Islet precursor cell (in vitro differentiated cells): ENCODE data around the gene PLOD3.
A peak's percentile ranks its signal among the peaks of the same experiment; 100 is the strongest.

Experiments used
- DNase-seq: peaks from one replicate; pipeline ENCODE4 v3.0.0-alpha.2; 2018

The PLOD3 gene

GRCh38 chr7:101238226-101239182, 21.1 kb upstream of the PLOD3 start:
- DNase-seq, result no peak

- no peak for DNase-seq
Measured at GRCh38 chr7:101237206-101238067, 20.1 kb upstream of the PLOD3 start, which contains the start of gene CLDN15. TSS of gene CLDN15 (minus strand) at chr7:101237802. CDS start at chr7:101237581, 221 bp downstream.

GRCh38 chr7:101236292-101236835, 19.0 kb upstream of the PLOD3 start:
- no peak for DNase-seq

GRCh38 chr7:101235522-101235921, 18.1 kb upstream of the PLOD3 start:
- DNase-seq, result no peak

GRCh38 chr7:101235050-101235449, 17.7 kb upstream of the PLOD3 start:
- DNase-seq, result no peak

DNA sequence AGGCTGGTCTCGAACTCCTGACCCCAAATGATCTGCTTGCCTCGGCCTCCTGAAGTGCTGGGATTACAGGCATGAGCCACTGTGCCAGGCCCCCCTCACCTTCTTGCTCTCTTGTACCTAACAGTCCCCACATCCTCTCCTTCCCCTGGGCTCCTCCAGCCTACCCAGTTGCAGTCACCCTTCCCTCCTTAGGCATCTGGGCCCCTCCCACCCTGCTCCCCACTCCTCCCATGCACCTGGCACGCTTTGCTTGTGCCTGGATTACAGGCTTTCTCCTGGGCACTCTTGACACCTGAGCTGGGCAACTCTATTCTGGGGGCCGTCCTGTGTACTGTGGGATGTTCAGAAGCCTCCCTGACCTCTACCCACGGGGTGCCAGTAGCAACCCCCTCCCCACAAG, 17.3 kb upstream of the PLOD3 start:
- DNase-seq, result no peak

DNA sequence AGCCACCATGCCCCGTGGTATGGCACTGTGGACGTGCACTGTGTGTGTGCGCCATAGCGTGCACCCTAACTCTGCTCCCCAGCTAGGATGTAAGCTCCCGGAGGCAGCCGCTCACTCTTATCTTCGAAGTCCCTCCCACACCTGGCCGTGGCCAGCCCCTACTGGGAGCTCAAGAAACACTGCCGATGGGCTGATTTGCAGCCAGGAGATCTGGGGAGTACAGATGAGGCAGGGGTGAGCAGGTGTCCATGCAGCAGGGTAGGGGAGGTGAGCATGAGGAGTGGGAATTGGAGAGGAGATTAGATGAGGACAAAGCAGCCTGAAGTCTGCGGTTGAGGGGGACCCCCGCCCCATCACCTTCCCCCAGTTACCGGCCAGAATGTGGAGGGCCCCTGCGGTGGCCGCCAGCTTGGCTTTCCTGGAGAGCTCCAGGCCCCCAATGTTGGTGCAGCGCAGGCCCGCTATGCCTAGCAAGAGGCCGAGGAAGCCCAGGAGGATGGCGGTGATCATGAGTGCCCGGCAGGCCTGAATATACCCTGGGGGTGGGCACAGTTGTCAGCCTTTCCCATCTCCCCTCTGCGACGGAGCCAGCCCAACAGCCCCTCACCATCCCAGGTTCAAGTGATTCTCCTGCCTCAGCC, 16.6 kb upstream of the PLOD3 start:
- DNase-seq, result no peak

- DNase-seq, result peak; percentile 86
Measured at GRCh38 chr7:101232141-101232850, 14.9 kb upstream of the PLOD3 start.

- DNase-seq, result no peak
Measured at GRCh38 chr7:101231644-101232043, 14.3 kb upstream of the PLOD3 start.

DNA sequence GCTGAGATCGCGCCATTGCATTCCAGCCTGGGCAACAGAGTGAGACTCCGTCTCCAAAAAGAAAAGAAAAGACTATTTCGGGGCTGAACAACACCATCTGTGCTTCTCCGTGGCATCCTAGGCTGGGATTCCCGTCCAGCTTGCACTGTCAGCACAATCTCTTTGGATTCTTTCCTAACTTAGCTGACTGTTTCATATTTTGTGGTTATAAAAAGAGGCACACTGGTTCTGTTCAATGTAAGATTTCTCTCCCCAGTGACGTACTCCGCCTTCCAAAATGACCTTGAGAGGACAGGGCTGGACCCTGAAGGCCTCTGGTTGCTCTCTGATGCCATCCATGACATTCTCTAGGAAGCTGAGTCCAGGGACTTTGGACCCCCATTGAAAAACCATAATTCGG, 9.3 kb upstream of the PLOD3 start:
- DNase-seq, result no peak

DNA sequence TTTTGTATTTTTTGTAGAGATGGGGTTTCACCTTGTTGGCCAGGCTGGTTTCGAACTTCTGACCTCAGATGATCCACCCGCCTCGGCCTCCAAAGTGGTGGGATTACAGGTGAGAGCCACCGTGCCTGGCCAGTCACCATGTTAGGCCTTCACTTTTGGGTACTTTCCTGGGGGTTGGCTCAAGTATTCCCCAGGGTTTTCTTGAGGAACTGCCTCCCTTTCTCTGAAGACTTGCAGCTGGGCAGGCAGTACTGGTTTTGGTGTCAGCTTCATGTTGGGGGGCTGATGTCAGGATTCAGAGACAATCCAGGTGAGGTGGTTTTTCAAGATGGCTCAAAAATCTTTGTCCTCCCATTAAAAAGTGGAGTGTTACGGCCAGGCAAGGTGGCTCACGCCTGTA, 8.3 kb upstream of the PLOD3 start:
- no peak for DNase-seq

DNA sequence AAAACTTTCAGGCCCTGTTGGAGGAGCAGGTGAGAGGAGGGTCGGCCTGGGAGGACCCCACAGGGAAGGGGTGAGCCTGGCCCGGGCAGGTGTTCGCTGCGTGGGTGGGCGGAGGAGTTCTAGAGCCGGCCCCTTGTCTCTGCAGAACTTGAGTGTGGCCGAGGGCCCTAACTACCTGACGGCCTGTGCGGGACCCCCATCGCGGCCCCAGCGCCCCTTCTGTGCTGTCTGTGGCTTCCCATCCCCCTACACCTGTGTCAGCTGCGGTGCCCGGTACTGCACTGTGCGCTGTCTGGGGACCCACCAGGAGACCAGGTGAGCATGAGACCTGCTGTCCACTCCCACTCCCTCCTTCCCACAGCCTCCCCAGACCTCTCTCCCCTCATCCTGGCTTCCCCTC, 6.1 kb upstream of the PLOD3 start:
- DNase-seq, result no peak

GRCh38 chr7:101222275-101222830, 5.0 kb upstream of the PLOD3 start:
- DNase-seq, result no peak

DNA sequence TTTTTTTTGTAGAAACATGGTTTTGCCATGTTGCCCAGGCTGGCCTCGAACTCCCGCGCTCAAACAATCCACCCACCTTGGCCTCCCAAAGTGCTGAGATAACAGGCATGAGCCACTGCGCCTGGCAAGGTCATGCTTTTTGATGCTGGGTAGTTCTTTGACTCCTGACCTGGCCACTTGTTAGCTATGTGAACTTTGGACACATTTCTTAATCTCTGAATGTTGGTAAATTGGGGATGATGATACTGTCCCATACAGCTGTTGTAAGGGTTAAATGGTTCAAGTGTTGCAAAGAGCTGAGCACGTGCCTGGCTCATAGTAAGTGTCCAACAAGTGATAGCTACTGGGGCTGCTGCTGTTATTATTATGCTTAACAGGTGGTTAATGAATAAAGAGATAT, 2.9 kb upstream of the PLOD3 start:
- DNase-seq, result no peak

- no peak for DNase-seq
Measured at GRCh38 chr7:101218236-101219125, 1.1 kb upstream of the PLOD3 start.

- no peak for DNase-seq
Measured at GRCh38 chr7:101216860-101217387, 457 bp downstream of the PLOD3 start.

- no peak for DNase-seq
Measured at GRCh38 chr7:101216001-101216859, 1.2 kb downstream of the PLOD3 start.

DNA sequence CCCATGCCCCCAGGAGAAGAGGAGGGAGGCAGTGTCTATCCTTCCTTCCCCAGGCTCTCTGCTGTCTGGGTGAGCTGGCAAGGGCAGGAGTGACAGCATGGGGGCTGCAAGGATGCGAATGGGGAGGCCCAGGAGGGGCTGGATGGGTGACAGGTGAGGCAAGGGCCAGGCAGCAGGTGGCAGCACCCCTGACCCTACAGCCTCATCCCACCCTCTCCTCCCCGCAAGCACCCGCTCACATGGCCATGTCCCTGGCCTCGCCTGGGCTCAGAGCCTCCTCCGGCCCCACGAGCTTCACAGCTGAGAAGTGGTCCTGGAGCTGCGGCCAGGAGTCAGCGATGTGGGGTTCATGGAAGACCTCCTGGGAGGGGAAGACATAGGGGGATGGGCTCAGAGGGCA, 5.4 kb downstream of the PLOD3 start:
- DNase-seq, result peak; percentile 41

GRCh38 chr7:101211501-101211900, 5.9 kb downstream of the PLOD3 start:
- no peak for DNase-seq

DNA sequence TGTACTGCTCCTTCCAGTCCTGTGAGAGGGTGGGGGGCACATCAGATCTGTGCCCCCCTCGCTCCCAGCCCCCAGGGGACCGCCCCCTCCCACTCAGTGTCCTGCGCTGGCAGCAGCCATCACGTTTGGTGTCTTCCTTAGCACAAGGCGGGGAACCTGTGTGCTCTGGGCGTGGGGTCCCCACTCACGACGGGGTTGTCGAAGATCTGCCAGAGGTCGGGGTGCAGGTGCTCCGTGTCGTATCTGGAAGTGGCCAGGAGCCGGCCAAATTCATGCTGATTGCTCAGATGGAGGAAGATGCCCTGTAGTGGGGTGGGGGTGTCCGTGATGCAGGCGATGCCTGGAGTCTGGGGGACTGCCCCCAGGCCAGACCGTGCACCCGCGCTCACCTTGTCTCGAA, 7.2 kb downstream of the PLOD3 start:
- no peak for DNase-seq
